Adipocyte (in vitro differentiated cells): ENCODE data around the gene PLCL1.
A peak's percentile ranks its signal among the peaks of the same experiment; 100 is the strongest.

Source experiments
- DNase-seq: peaks from one replicate; pipeline ENCODE4 v3.0.0-alpha.2; 2015; ENCODE audit warnings: low read depth
- H3K27me3 ChIP-seq: replicated peaks from 2 replicates; pipeline ENCODE4 v1.7.0; 2013; ENCODE audit warnings: mild to moderate bottlenecking, low read length, moderate library complexity; ENCODE audit not compliant: control insufficient read depth, insufficient read depth
- H3K36me3 ChIP-seq: 2 replicates; pipeline ENCODE4 v1.7.0; 2013; ENCODE audit warnings: low read length, mild to moderate bottlenecking, moderate library complexity; ENCODE audit not compliant: control insufficient read depth, insufficient read depth, severe bottlenecking
- H3K4me1 ChIP-seq: 2 replicates; pipeline ENCODE4 v1.7.0; 2013; ENCODE audit warnings: mild to moderate bottlenecking, low read length, moderate library complexity; ENCODE audit not compliant: control insufficient read depth, insufficient read depth
- H3K4me3 ChIP-seq: 2 replicates; pipeline ENCODE4 v1.7.0; 2013; ENCODE audit warnings: mild to moderate bottlenecking, low read length, moderate library complexity
- H3K9ac ChIP-seq: 2 replicates; pipeline ENCODE4 v1.7.0; 2013; ENCODE audit warnings: mild to moderate bottlenecking, low read length, moderate library complexity
- H3K9me3 ChIP-seq: 2 replicates; pipeline ENCODE4 v1.7.0; 2013; ENCODE audit warnings: mild to moderate bottlenecking, low read length, moderate library complexity; ENCODE audit not compliant: control insufficient read depth

PLCL1 gene

GRCh38 chr2:197915548-197916265, 111.3 kb downstream of the PLCL1 start:
- DNase-seq = peak; percentile 92

GRCh38 chr2:197919487-197919886, 115.1 kb downstream of the PLCL1 start:
- DNase-seq = no peak
- Histone ChIP-seq H3K4me3 (no peak overlapping the region), H3K9me3 (no peaks in the 10 kb centered on the region), H3K9ac (no peak overlapping the region), H3K36me3 (no peaks in the 10 kb centered on the region), H3K27me3 (no peaks in the 10 kb centered on the region), H3K4me1 (peaks cover 27% of the 10 kb centered on the region)

More at GRCh38 chr2:197915548-197916265, 111.3 kb downstream of the PLCL1 start:
- Histone ChIP-seq H3K4me1 (peaks cover 27% of the 10 kb centered on the region), H3K4me3 (peak overlapping the region; percentile 50), H3K36me3 (no peaks in the 10 kb centered on the region), H3K27me3 (no peaks in the 10 kb centered on the region), H3K9me3 (no peaks in the 10 kb centered on the region), H3K9ac (peak overlapping the region; percentile 43)

GRCh38 chr2:197920088-197920487, 115.7 kb downstream of the PLCL1 start:
- Histone ChIP-seq H3K27me3 (no peaks in the 10 kb centered on the region), H3K9ac (no peak overlapping the region), H3K9me3 (no peaks in the 10 kb centered on the region), H3K4me1 (peaks cover 24% of the 10 kb centered on the region), H3K4me3 (no peak overlapping the region), H3K36me3 (no peaks in the 10 kb centered on the region)
- DNase-seq = no peak

- H3K9me3 ChIP-seq = no peaks in the 10 kb centered on the region
- no peak overlapping the region for H3K4me3 ChIP-seq
- H3K27me3 ChIP-seq = no peaks in the 10 kb centered on the region
- no peaks in the 10 kb centered on the region for H3K36me3 ChIP-seq
- peaks cover 21% of the 10 kb centered on the region for H3K4me1 ChIP-seq
- no peak for DNase-seq
- H3K9ac ChIP-seq = no peak overlapping the region
Observed at GRCh38 chr2:197920592-197921201, 116.3 kb downstream of the PLCL1 start.

GRCh38 chr2:197924483-197924882, 120.1 kb downstream of the PLCL1 start:
- Histone ChIP-seq H3K4me3 (no peak overlapping the region), H3K36me3 (no peaks in the 10 kb centered on the region), H3K9ac (no peak overlapping the region), H3K4me1 (peaks cover 18% of the 10 kb centered on the region), H3K9me3 (no peaks in the 10 kb centered on the region), H3K27me3 (no peaks in the 10 kb centered on the region)
- no peak for DNase-seq

GRCh38 chr2:197925204-197925603, 120.8 kb downstream of the PLCL1 start:
- no peaks in the 10 kb centered on the region for H3K36me3 ChIP-seq
- peaks cover 18% of the 10 kb centered on the region for H3K4me1 ChIP-seq
- DNase-seq = peak; percentile 53
- no peak overlapping the region for H3K4me3 ChIP-seq
- H3K27me3 ChIP-seq = no peaks in the 10 kb centered on the region
- no peaks in the 10 kb centered on the region for H3K9me3 ChIP-seq
- no peak overlapping the region for H3K9ac ChIP-seq

GRCh38 chr2:197925976-197926375, 121.6 kb downstream of the PLCL1 start:
- Histone ChIP-seq H3K4me1 (peaks cover 18% of the 10 kb centered on the region), H3K9ac (no peak overlapping the region), H3K36me3 (no peaks in the 10 kb centered on the region), H3K27me3 (no peaks in the 10 kb centered on the region), H3K4me3 (no peak overlapping the region), H3K9me3 (no peaks in the 10 kb centered on the region)
- DNase-seq = no peak

GRCh38 chr2:197926673-197927072, 122.3 kb downstream of the PLCL1 start:
- Histone ChIP-seq H3K9me3 (no peaks in the 10 kb centered on the region), H3K27me3 (no peaks in the 10 kb centered on the region), H3K4me1 (peaks cover 18% of the 10 kb centered on the region), H3K4me3 (no peak overlapping the region), H3K9ac (no peak overlapping the region), H3K36me3 (no peaks in the 10 kb centered on the region)
- no peak for DNase-seq

- peaks cover 18% of the 10 kb centered on the region for H3K4me1 ChIP-seq
- no peak overlapping the region for H3K9ac ChIP-seq
- H3K27me3 ChIP-seq = no peaks in the 10 kb centered on the region
- H3K4me3 ChIP-seq = no peak overlapping the region
- no peaks in the 10 kb centered on the region for H3K36me3 ChIP-seq
- DNase-seq = peak; percentile 32
- no peaks in the 10 kb centered on the region for H3K9me3 ChIP-seq
Observed at GRCh38 chr2:197927994-197928393, 123.6 kb downstream of the PLCL1 start.

GRCh38 chr2:197929008-197929885, 124.9 kb downstream of the PLCL1 start:
- no peak for DNase-seq
- no peaks in the 10 kb centered on the region for H3K27me3 ChIP-seq
- no peak overlapping the region for H3K4me3 ChIP-seq
- H3K9me3 ChIP-seq = no peaks in the 10 kb centered on the region
- no peak overlapping the region for H3K9ac ChIP-seq
- no peaks in the 10 kb centered on the region for H3K36me3 ChIP-seq
- H3K4me1 ChIP-seq = peaks cover 18% of the 10 kb centered on the region

- Histone ChIP-seq H3K9ac (no peak overlapping the region), H3K9me3 (no peaks in the 10 kb centered on the region), H3K4me1 (peaks cover 17% of the 10 kb centered on the region), H3K4me3 (no peak overlapping the region), H3K27me3 (no peaks in the 10 kb centered on the region), H3K36me3 (no peaks in the 10 kb centered on the region)
- no peak for DNase-seq
Observed at GRCh38 chr2:197929886-197930227, 125.5 kb downstream of the PLCL1 start.
